ENCODE results near the gene SMIM13.

The SMIM13 gene

DNA sequence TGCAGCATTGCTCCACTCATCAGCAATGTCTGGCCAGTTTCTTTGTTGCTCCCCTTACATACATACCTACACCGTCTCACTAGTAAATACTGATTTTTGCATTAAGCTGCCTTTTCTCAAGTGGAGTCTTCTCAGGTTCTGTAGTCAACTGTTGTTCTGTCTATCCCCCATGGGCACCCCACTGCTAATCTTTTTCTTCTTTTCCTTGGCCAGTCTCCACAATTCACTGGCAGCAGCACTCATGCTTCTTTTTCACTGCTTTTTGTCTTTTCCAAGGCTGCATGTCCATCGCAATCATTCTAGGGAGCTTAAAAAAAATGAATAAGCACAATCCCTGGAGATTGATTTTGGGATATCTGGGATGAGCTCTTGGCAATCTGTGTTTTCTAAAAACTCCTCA lies 28.2 kb downstream of the SMIM13 start:
- no peak for DNase-seq (ENCODE audit: low read depth in 2 of 2)

DNA sequence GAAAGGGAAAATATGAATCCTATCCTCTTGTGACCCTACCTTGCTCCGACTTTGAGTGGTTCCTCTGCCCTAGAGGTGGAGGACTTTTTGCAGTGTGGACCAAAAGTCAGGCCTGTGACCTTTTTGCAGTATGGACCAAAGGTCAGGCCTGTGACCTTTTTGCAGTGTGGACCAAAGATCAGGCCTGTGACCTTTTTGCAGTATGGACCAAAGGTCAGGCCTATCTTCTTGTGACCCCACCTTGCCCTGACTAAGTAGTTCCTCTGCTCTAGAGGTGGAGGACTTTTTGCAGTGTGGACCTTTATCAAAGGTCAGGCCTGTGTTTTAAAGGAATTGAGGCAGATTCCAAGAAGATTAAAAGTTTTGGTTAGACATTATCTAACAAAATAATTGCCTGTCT lies 28.7 kb downstream of the SMIM13 start:
- no peak for DNase-seq (ENCODE audit: low read depth in 2 of 2)

GRCh38 chr6:11123978-11124377 lies 30.3 kb downstream of the SMIM13 start:
- DNase-seq (ENCODE audit: low read depth in 2 of 2) = no peak

DNA sequence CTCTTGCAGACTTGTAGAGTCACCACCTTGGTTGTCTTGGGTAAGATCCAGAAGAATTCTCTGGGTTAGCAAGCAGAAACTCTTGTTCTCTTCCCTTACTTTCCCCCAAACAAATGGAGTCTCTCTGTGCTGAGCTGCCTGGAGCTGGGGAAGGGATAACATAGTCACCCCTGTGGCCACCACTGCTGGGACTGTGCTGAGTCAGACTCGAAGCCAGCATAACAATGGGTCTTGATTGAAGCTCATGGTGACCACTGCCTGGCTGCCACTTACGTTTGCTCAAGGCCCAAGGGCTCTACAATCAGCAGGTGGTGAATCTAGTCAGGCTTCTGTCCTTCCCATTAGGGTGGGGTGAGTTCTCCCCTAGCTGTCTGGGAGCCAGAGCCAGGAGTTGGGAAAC lies 33.2 kb downstream of the SMIM13 start:
- no peak for DNase-seq (ENCODE audit: low read depth in 2 of 2)

DNA sequence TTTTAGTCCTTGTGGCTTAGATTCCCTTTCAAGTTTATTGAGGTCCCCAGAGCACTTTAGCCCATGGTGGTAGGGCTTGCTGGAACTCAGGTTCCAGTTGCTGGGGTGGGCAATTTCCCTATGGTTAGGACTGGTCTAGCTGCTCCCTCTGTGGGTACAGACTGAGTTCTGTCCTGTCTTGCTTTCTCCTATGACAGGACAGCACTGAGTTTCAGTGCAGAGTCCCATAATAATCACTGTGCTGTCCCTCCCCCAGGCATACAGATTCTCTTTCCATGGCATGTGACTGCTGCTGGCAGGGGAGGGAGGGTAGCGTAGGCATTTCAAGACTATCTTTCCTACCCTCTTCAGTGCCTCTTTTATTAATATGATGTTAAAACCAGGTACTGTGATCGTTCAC lies 35.0 kb downstream of the SMIM13 start:
- DNase-seq (ENCODE audit: low read depth in 2 of 2) = no peak

GRCh38 chr6:11129908-11130565 lies 36.4 kb downstream of the SMIM13 start:
- no peak for DNase-seq (ENCODE audit: low read depth in 2 of 2)

DNA sequence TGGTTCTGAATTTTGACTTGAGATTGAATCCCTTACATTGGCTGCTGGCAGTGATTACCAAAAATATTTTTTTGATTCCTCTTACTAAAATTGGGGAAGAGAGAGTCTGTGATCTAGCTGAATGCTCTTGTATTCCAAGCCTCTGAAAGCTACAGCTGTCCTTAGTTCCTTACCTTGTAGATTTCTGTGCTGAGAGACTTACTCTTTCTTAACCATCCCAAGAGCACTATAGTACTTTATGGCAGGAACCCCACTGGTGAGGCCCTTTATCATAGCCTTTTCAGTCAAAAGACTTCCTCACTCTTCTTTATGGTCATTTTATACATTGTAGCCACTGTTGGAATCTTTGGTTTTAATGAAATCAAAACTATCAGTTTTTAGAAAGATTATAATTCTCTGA lies 37.0 kb downstream of the SMIM13 start:
- DNase-seq (ENCODE audit: low read depth in 2 of 2) = no peak

DNA sequence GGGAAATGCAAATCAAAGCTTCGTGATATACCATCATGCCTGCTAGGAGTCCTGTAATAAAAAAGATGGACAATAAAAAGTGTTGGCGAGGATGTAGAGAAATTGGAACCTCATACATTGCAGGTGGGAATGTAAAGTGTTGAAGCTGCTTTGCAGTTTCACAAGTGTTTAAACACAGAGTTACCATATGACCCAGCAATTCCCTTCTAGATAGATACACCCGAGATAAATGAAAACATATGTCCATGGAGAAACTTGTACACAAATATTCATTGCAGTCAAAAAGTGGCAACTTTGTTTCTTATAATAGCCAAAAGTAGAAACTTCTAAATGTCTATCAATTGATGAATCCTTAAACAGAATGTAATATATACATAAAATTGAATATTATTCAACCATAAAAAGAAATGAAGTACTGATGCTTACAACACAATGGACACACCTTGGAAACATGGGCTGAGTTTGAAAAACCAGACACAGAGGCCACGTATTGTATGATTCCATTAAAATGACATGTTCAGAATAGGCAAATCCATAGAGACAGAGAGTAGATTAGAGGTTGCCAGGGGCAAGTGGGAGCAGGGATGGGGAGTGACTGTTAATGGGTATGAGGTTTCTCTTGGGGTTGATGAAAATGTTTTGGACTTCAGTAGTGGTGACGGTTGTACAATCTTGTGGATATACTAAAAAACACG lies 38.7 kb downstream of the SMIM13 start:
- no peak for DNase-seq (ENCODE audit: low read depth in 2 of 2)

DNA sequence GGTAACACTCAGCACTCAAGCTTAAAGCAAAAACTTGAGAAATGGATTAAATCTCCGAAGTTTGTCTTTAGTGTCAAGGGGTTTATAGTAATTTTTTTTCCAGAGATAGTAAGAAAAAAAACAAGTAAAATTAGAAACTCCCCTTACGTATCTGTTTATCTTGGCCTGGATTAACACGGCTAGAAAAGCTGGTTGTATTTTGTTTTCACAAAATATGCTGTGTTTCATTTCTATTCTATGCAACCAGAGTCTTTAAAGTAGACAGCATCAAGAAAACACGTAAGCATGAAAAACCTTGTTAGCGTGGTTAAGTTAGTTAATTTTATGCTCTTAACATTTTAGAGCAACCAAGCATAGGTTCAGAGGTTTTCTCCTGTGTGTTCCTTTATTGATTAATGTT lies 39.6 kb downstream of the SMIM13 start:
- no peak for DNase-seq (ENCODE audit: low read depth in 2 of 2)

DNA sequence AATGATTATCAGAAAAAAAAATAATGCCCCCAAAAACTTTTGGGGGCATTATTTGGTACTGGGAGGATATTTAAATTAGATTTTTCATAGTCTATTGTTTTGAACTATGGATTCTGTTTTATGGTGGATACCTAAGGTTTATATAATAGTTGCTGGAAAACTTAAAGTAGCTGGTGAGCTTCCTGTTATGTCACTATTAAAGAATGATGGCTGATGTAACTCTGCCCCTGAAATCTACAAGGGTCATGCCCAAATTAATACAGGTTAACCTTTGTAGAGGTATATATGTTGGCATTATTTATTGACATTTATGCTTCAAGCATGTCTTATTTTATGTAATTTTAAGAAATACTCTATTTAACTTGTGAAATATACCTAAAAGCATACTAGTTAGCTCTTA lies 43.2 kb downstream of the SMIM13 start:
- DNase-seq (ENCODE audit: low read depth in 2 of 2) = no peak

DNA sequence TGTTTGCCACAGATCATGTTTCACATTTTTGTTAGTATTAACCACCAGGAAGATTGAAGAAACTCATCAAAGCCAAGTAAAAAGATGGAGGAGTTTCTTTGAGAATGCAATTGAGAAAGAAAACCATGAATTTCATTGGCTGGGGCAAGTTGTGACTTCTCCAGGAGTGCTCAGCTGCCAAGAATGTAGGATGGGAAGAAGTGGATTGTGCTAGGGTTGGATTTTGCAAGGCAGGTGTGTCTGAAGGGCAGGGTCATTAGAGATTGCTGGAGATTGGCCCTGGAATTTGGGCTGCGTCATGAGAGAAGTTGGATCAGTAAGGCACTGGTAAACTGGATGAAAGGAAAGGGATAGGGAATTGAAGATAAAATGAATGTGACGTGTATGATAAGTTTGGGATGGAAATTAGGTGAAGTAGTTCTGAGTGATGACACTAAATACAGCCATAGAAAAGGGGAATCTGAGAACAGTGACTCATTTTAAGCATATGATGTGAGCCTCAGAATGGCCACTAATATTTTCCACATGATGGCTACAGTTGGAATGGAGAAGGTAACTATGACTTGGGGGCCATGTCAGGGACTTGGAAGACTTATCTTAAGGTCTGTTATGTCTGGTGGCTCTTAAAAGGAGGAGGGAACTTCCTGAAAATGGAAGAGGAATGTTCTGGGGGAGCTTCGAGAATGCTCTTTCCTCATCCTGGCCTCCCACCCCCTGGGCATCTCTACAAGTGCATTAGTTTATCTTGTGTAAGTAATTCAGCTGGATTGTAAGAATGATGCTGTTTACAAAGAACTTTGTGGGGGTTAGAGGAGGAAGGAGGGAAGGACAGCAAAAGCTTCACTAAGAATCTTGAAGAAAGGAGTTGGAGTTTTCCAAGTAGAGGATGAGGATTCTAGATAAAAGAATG lies 45.7 kb downstream of the SMIM13 start:
- no peak for DNase-seq (ENCODE audit: low read depth in 2 of 2)

GRCh38 chr6:11140056-11140455 lies 46.4 kb downstream of the SMIM13 start:
- no peak for DNase-seq (ENCODE audit: low read depth in 2 of 2)

GRCh38 chr6:11141295-11141694 lies 47.7 kb downstream of the SMIM13 start:
- no peak for DNase-seq (ENCODE audit: low read depth in 2 of 2)

DNA sequence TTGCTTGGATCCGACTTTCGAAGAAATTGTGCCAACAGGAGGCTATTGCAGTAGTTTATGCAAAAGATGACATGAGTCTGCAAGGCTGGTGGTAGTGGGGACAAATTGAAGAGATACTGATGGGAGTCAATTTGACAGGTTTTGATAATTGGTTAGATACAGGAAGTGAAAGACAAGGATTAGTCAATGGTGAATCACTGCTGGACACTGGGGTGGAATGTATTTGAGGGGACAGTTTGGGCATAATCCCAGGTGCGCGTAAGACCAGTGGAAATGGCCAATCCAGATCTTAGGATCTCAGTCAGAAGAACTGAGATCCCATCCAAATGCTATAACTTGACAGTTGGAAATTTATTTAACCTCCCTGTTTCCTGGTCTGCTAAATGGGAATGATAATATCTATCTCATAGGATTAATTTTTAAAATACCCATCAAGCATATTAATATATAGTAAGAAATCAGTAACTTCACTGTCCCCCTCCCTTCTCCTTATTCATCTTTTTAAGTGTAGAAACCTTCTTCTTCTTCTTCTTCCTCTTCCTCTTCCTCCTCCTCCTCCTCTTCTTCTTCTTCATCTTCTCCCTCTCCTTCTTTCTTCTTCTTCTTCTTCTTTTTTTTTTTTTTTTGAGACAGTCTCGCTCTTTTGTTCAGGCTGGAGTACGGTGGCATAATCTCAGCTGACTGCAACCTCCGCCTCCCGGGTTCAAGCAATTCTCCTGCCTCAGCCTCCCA lies 48.8 kb downstream of the SMIM13 start:
- no peak for DNase-seq (ENCODE audit: low read depth in 2 of 2)

DNA sequence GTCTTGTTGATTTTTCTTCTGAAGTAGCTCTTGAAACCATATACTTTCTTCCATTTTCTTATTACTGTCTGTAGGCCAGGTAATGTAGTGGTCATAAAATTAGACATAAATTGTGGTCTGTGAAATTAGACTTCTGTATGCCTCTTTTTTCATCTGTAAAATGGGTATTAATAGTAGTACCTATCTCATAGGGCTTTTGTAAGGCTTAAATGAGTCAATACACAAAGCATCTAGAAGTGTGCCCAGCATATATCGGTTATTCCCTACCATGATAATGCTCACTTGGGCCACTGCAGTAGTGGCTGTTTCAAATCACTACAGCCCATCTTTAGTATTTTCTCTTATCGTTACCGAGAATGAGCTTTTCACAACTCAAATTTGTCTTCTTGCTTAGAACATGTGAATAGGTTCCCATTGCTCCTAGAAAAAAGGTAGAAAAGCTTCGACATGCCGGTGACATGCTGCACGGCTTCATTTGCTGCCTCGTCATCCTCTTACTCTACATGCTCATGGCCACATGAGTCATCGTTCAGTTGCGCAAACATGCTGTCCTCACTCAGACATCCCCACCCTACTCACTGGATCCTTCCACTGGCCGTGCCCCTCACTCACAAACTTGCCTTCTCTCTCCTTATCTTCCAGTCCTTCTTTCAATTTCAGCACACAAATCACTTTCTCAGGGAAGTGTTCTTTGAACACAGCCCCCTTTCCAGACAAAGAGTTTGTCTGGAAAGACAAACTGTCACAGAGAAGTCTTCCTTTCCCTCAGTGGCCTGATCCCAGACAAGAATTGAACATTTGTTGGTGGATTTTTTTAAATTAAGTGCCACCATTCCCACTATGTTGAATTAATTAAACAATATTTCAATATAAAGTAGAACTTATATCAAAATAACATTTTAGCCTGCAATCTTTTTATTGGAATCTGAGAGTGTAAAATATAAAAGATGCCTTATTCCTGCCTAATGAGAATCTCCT lies 50.0 kb downstream of the SMIM13 start:
- DNase-seq (ENCODE audit: low read depth in 2 of 2) = no peak

GRCh38 chr6:11144393-11144851 lies 50.8 kb downstream of the SMIM13 start:
- DNase-seq (ENCODE audit: low read depth in 2 of 2) = peak; percentile 64 to 69

DNA sequence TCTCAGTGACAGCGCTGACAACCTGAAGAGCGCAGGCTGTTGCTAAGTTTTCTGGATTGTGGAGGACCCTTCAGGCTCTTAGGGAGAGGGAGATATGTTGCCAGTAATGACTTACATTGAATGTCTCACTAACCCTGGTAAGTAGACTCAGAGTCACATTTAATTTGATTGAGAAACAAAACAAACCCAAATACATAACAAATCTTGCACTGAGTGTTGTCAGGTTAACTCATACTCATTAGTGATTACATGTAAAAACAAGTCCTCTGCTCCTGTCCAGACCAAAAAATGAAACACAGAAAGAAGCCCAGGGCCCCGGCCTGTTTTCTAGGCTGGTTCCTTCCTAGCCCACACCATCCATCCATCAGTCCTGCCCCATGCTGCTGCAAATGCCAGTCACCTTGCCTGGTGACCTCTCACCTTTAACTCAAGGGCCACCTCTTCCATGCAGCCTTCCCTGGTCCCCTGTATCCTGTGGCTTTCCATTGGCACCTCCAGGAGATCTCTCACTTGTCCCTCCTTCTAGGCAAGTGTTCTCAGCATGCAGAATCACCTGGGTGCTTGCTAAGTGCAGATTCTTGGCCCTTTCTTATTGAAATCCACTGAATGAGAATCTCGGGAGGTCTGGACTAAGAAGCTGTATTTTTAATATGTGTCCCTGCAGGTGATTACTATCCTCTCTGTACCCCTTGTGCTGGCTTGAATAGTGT lies 52.6 kb downstream of the SMIM13 start:
- DNase-seq (ENCODE audit: low read depth in 2 of 2) = no peak

GRCh38 chr6:11149551-11149950 lies 55.9 kb downstream of the SMIM13 start:
- DNase-seq (ENCODE audit: low read depth in 2 of 2) = no peak

GRCh38 chr6:11151488-11151887 lies 57.9 kb downstream of the SMIM13 start:
- DNase-seq (ENCODE audit: low read depth in 2 of 2) = no peak

DNA sequence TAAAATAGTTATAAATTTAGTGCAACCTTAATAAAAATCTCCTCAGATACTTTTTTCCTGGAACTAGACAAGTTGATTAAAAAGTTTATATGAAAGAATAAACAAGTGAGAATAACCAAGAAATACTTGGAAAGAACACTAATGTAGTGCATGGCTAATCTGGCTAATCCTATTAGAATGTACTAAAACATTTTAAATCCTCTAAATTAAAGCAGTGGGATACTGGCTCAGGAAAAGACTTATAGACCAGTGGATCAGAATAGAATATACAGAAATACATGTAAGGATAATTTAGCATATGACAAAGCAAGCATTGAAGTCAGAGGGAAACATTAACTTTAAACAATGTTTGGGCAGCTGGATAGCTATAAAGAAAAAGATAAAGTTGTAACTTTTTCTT lies 58.9 kb downstream of the SMIM13 start:
- DNase-seq (ENCODE audit: low read depth in 2 of 2) = no peak
